Prostate gland (tissue), 2 donors: Measurements from ENCODE around the gene SPRED2.

ENCODE experiments used
- CTCF ChIP-seq, 4 experiments: fragments of 200-600 bp in 2 of 4; fragments of 450-650 bp in 2 of 4; sonication (generic) in 2 of 4; IDR thresholded peaks; 1 replicate in 3 of 4; 2 replicates in 1 of 4; pipeline ENCODE4 v1.5.1; 2016 to 2019; ENCODE audit warnings: antibody characterized with exemption in 4 of 4, mild to moderate bottlenecking in 2 of 4, moderate library complexity in 2 of 4
- POLR2A ChIP-seq: fragments of 450-650 bp; IDR thresholded peaks from one replicate; pipeline ENCODE4 v1.6.1; 2016; ENCODE audit warnings: antibody characterized with exemption, mild to moderate bottlenecking
- POLR2AphosphoS5 ChIP-seq: sonication (generic); formaldehyde crosslinking; IDR thresholded peaks from one replicate; pipeline ENCODE4 v1.6.1; 2017; ENCODE audit warnings: antibody characterized with exemption

DNA sequence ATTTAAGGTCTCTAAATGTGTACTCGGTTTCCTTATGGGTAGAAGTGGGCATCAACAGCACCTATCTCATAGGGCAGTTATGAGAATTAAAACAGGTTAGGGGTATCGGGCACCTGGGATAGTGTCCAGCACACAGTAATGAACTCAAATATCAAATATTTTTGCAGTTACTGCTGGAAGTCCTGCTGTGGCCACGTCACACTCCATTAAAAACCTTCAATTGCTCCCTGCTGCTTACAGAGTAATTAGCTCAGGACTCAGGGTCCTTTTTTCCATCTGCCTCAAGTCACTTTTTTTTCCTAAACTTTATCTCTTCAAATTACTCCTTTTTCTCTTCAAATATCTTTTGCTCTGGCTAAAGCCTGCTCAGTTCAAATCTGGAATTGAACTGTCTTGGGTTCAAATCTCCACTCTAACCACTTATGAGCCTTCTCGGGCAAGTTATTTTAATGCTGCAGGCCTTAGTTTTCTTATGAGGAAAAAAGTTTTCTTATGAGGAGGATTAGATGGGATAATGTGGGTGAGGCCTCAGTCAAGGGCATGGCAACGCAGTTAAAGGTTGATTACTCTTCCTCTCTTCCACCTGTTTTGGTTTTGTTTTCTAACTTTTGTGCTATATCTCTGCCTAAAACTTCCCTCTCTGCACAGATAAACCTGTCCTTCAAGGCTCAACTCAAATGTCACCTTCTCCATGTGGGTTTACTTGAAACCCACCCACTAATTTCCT lies 36.6 kb downstream of the SPRED2 start:
- TF ChIP-seq POLR2AphosphoS5 (no peak), CTCF (IDR thresholded peaks at IDR 0.05) (no peak), POLR2A (no peak)
